Measurements from ENCODE around the gene CCDC74B.
"Not testable (repeated sequence)": the region's sequence is repeated elsewhere in the genome, so short reads cannot be mapped to it uniquely, and the experiment has no call there.

CCDC74B gene

DNA sequence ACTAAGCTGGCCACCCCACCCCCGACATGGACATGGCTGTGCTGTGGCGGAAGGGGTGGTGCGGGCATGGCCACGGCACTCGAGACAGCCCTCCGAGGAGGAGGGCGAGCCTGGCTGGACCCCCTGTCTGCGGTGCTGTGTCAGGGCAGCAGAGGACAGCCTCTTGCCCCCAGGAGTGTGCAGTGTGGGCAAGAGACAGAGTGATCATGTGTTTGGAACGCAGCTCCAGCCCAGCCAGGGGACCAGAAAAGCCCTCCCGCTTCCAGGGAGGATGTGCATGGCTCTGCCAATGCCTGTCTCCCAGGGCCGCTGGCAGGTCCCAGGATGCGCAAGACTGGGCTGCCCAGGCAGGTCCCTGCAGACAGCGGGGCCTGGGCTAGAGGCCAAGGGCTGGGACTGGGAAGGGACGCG, 6.1 kb downstream of the CCDC74B start:
- not testable (repeated sequence) for H3K4me2 ChIP-seq (ENCODE audit: low read length); H3K36me3 ChIP-seq (ENCODE audit: control insufficient read depth, insufficient read depth, low read length); H3K4me1 ChIP-seq; H3K79me2 ChIP-seq; H3K27ac ChIP-seq; H3K9me3 ChIP-seq (ENCODE audit: control insufficient read depth, low read length); H2AFZ ChIP-seq; H3K4me3 ChIP-seq (ENCODE audit: low read depth, low read length); H3K9ac ChIP-seq; H3K27me3 ChIP-seq (ENCODE audit: control insufficient read depth, insufficient read depth, low read length)

DNA sequence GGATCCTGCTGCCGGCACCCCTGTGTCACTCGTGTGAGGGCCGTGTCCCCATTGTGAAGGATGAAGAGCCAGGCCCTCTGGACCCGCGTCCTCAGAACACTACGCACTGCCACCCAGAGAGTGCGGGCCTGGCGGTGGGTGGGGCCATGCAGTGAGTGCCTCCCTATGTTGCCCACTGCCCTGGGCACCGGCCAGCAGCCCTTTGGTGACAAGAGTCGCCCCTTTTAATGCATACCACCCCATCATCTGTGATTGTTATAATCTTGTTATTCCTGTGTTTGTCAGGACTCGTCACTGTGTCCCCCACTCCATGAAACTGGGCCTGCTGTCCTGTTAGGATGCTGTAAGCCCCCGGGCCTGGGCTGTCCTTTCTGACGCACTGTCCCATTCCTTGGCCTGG, 6.6 kb downstream of the CCDC74B start:
- not testable (repeated sequence) for H3K9me3 ChIP-seq (ENCODE audit: control insufficient read depth, low read length); H3K9ac ChIP-seq; H3K4me2 ChIP-seq (ENCODE audit: low read length); H3K27ac ChIP-seq; H3K27me3 ChIP-seq (ENCODE audit: control insufficient read depth, insufficient read depth, low read length); H3K4me3 ChIP-seq (ENCODE audit: low read depth, low read length); H2AFZ ChIP-seq; H3K4me1 ChIP-seq; H3K79me2 ChIP-seq; H3K36me3 ChIP-seq (ENCODE audit: control insufficient read depth, insufficient read depth, low read length)

DNA sequence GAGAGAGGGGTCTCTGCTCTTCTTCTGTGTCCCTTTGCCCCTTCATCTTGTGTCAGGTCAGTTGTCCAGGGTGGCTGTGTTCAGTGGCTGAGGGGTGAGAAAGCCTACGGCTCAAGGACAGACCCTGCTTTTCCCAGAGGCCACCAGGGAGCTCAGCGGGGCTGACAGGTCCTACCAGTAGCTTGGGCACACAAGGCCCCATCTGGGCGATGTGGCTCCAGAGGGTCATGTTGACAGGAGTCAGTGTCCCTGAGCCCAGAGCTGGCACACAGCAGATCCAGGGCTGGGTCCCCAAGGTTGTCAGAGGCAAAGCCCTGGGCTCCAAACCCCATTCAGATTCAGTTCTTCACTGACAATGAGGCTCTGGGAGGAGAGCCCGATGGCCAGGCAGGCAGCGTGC, 7.8 kb downstream of the CCDC74B start:
- not testable (repeated sequence) for H3K27ac ChIP-seq; H3K4me2 ChIP-seq (ENCODE audit: low read length); H3K36me3 ChIP-seq (ENCODE audit: control insufficient read depth, insufficient read depth, low read length); H3K9me3 ChIP-seq (ENCODE audit: control insufficient read depth, low read length); H3K27me3 ChIP-seq (ENCODE audit: control insufficient read depth, insufficient read depth, low read length); H2AFZ ChIP-seq; H3K9ac ChIP-seq; H3K4me3 ChIP-seq (ENCODE audit: low read depth, low read length); H3K79me2 ChIP-seq; H3K4me1 ChIP-seq

DNA sequence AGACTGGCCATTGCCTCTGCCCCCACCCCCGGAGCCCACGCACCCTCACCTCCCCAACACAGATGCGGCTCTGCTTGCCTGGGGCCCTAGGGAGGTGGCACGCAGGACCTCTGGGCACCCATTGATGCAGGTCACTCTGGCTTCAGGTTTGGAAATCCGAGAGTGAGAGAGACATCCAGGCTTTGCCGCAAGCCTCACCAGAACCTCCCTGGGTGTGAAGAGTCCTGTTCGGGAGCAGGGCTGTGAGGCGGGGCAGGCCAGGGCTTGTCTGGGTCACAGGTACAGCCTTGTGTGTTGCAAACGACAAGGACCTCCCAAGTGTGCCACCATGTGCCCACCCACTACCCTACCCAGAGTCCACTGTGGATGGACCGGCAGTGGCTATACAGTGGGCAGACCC, 8.4 kb downstream of the CCDC74B start:
- not testable (repeated sequence) for H3K9me3 ChIP-seq (ENCODE audit: control insufficient read depth, low read length); H3K27ac ChIP-seq; H3K4me2 ChIP-seq (ENCODE audit: low read length); H3K9ac ChIP-seq; H3K27me3 ChIP-seq (ENCODE audit: control insufficient read depth, insufficient read depth, low read length); H3K4me3 ChIP-seq (ENCODE audit: low read depth, low read length); H2AFZ ChIP-seq; H3K4me1 ChIP-seq; H3K36me3 ChIP-seq (ENCODE audit: control insufficient read depth, insufficient read depth, low read length); H3K79me2 ChIP-seq

DNA sequence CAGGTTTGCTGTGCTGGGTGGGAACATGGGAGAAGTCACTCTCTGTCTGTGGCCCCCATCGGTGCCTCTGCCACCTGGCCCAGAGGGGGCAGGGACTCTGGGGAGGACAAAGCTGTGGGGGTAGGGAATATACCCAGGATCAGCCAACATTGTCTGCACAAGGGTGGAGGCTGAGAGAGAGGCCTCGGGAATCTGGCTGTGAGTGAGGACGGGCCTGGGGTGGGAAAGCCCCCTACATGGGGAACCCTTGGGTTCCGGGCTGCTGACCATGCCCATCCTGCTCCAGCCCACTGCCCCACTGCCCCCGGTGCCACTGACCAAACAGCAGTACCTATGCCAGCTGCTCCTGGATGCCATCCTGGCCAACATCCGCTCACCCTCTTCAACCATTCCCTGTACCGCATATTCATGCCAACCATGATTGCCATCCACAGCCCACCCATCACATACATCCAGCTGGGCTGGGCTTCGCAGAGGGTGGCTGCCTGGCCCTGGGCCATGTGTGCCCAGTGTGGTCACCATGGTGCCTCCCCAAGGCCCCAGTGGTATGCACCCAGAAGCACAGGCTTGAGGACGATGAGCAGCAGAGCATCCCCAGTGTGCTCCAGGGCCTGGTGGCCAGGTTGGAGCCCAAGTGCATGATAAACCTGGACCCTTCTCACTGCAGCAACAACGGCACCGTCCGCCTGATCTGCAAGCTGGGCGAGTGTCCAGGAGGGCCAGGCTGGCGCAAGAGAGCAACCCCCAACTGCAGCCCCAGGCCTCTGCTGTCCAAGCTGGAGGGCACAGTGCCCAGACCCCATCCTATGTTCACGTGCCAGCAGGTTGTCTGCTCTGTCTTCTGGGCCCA, 9.0 kb downstream of the CCDC74B start:
- H3K4me3 ChIP-seq (ENCODE audit: low read depth, low read length) = no peak overlapping the region
- TF ChIP-seq, protein P1, sequence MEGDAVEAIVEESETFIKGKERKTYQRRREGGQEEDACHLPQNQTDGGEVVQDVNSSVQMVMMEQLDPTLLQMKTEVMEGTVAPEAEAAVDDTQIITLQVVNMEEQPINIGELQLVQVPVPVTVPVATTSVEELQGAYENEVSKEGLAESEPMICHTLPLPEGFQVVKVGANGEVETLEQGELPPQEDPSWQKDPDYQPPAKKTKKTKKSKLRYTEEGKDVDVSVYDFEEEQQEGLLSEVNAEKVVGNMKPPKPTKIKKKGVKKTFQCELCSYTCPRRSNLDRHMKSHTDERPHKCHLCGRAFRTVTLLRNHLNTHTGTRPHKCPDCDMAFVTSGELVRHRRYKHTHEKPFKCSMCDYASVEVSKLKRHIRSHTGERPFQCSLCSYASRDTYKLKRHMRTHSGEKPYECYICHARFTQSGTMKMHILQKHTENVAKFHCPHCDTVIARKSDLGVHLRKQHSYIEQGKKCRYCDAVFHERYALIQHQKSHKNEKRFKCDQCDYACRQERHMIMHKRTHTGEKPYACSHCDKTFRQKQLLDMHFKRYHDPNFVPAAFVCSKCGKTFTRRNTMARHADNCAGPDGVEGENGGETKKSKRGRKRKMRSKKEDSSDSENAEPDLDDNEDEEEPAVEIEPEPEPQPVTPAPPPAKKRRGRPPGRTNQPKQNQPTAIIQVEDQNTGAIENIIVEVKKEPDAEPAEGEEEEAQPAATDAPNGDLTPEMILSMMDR (IDR thresholded peaks at IDR 0.05) = no peak
- H3K9me3 ChIP-seq (ENCODE audit: control insufficient read depth, low read length) = no peaks in the 10 kb centered on the region
- no peak overlapping the region for H3K4me2 ChIP-seq (ENCODE audit: low read length)
- H3K27ac ChIP-seq = no peak overlapping the region
- no peaks in the 10 kb centered on the region for H3K27me3 ChIP-seq (ENCODE audit: control insufficient read depth, insufficient read depth, low read length)
- H2AFZ ChIP-seq = no peak overlapping the region
- H3K9ac ChIP-seq = no peak overlapping the region
- H3K79me2 ChIP-seq = no peaks in the 10 kb centered on the region
- no peaks in the 10 kb centered on the region for H3K4me1 ChIP-seq
- no peaks in the 10 kb centered on the region for H3K36me3 ChIP-seq (ENCODE audit: control insufficient read depth, insufficient read depth, low read length)

DNA sequence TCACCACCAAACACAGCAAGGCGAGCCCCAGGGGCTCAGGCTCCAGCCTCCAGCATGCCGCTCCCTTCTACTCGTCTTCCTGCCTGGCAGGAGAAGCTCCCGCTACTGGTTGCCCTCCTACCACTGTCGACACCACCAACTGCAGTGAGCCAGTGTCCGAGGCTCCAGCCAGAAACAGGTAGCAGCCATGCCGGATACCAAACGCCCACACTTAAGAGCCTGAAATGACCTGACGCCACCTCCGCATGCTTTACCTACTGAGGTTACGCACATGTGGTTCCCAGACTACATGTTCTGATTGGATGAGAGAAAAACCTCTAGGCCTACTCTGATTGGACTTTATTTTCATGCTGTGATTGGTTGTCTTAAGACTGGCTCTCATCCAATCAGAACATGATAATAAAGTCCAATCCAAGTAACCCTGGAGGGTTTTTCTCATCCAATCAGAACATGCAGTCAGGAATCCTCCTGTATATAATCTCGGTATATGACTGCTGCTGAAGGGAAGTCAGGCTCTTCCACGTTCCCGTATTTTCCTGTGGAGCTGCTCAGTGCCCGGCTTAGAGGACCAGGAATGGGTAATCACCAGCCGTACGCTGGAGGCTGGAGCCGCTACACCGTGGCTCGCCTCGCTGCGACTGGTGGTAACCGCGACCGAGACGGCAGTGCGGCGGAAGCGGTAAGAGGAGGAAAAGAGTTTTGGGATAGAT, 15.6 kb downstream of the CCDC74B start, which contains the start of gene POTEF:
Gene POTEF (minus strand): TSS at position 103 of the 710 bp plus-strand sequence. CDS start 8,707 bp downstream, outside the sequence.
- H3K4me2 ChIP-seq (ENCODE audit: low read length); H2AFZ ChIP-seq; H3K4me3 ChIP-seq (ENCODE audit: low read depth, low read length); H3K9ac ChIP-seq; H3K9me3 ChIP-seq (ENCODE audit: control insufficient read depth, low read length); H3K27ac ChIP-seq; H3K4me1 ChIP-seq; H3K27me3 ChIP-seq (ENCODE audit: control insufficient read depth, insufficient read depth, low read length); H3K79me2 ChIP-seq; H3K36me3 ChIP-seq (ENCODE audit: control insufficient read depth, insufficient read depth, low read length): not testable (repeated sequence)

DNA sequence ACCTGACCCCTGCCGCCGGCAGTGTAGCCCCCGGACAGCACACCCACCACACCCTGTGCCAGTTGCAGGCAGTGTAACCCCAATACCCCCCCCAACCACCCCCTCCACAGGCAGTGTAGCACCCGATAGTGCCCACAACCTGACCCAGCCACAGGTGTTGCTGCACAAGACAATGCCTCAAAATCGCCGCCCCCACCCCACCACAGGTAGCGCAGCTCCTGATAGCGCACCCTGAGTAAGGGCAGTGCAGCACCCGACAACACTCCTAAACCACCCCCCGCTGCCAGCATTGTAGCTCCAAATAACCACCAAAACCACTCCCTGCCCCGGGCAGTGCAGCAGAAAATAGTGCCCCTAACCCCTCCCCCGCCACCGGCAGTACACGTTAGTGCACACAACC, 16.4 kb downstream of the CCDC74B start:
- not testable (repeated sequence) for H3K9ac ChIP-seq; H3K9me3 ChIP-seq (ENCODE audit: control insufficient read depth, low read length); H3K4me1 ChIP-seq; H3K36me3 ChIP-seq (ENCODE audit: control insufficient read depth, insufficient read depth, low read length); H3K27me3 ChIP-seq (ENCODE audit: control insufficient read depth, insufficient read depth, low read length); H3K79me2 ChIP-seq; H3K4me2 ChIP-seq (ENCODE audit: low read length); H2AFZ ChIP-seq; H3K4me3 ChIP-seq (ENCODE audit: low read depth, low read length); H3K27ac ChIP-seq

DNA sequence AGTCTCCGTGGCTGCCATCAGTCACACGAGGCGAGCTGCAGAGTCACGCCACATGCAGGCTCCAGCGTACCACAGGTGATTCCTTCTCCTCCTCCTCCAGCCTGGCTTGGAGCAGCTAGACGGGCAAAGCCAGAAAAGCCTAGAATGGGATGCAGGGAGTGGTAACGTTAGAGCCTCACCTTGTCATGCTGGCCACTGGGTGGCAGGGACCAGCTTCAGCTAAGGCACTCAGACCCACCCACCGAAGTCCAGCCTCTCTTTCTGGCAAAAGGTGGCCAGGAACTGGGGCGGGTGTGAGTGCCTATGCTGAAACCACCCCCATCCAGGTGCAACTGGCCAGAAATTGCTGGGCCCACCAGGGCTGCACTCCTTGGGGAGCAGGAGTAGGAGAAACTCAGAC, 17.2 kb downstream of the CCDC74B start:
- not testable (repeated sequence) for H3K79me2 ChIP-seq; H3K36me3 ChIP-seq (ENCODE audit: control insufficient read depth, insufficient read depth, low read length); H3K9ac ChIP-seq; H3K9me3 ChIP-seq (ENCODE audit: control insufficient read depth, low read length); H2AFZ ChIP-seq; H3K4me2 ChIP-seq (ENCODE audit: low read length); H3K27ac ChIP-seq; H3K4me1 ChIP-seq; H3K4me3 ChIP-seq (ENCODE audit: low read depth, low read length); H3K27me3 ChIP-seq (ENCODE audit: control insufficient read depth, insufficient read depth, low read length)

DNA sequence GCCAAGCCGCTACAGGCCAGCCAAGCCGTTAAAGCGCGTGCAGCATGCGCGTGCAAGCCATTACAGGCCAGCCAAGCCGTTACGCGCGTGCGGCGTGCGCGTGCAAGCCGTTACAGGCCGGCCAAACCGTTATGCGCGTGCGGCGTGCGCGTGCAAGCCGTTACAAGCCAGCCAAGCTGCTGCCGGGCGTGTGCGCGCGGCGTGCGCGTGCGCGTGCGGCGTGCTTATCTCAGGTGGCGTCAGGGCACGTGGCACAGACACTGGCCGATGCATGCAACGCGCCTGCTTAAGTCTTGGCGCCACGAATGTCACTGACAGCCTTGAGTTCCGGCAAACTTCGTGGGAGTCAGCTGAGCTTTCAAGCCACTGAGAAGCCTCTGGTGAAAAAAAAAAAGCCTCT, 24.0 kb downstream of the CCDC74B start:
- not testable (repeated sequence) for H3K9me3 ChIP-seq (ENCODE audit: control insufficient read depth, low read length); H3K4me2 ChIP-seq (ENCODE audit: low read length); H3K27me3 ChIP-seq (ENCODE audit: control insufficient read depth, insufficient read depth, low read length); H3K4me1 ChIP-seq; H3K36me3 ChIP-seq (ENCODE audit: control insufficient read depth, insufficient read depth, low read length); H3K79me2 ChIP-seq; H2AFZ ChIP-seq; H3K27ac ChIP-seq; H3K9ac ChIP-seq; H3K4me3 ChIP-seq (ENCODE audit: low read depth, low read length)

DNA sequence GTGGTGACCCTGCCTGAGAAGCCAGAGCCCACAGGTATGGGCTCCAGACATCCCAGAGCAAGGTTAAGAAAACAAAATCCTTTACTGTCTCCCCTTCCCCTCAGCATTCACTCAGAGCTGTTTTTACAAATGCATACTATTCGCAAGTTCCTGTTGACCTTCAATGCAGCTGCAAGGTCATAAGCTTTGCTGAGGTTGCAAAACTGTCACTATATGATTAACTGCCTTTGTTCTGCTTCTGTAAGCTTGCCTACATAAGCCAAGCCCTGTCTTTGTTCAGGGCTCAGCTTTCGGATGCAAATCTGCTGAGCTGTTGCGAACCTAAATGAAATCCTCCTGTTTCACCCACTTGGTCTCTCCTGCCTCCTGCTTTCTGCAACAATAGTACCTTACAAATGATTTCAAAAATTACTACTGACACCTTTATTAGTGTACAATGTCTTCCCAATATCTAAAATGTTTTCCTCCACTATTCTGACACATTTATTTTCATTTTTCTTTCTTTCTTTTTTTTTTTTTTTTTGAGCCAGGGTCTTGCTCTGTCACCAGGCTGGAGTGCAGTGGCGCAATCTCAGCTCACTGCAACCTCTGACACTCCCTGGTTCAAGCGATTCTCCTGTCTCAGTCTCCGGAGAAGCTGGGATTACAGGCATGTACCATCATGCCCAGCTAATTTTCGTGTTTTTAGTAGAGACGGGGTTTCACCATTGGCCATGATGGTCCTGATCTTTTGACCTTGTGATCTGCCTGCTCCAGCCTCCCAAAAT, 42.1 kb downstream of the CCDC74B start:
- not testable (repeated sequence) for H3K4me3 ChIP-seq (ENCODE audit: low read depth, low read length); H3K9ac ChIP-seq; H3K79me2 ChIP-seq; H3K9me3 ChIP-seq (ENCODE audit: control insufficient read depth, low read length); H3K27ac ChIP-seq; H2AFZ ChIP-seq; H3K36me3 ChIP-seq (ENCODE audit: control insufficient read depth, insufficient read depth, low read length); H3K27me3 ChIP-seq (ENCODE audit: control insufficient read depth, insufficient read depth, low read length); H3K4me1 ChIP-seq; H3K4me2 ChIP-seq (ENCODE audit: low read length)
